ENCODE measurements around the gene WDR64. TPM values are rescaled to one million over a fixed set of nuclear protein-coding genes. Genes with fewer than 3 reads are reported as not detected.

The WDR64 gene
- total and polyA plus RNA-seq, 2 donors (not counting 3 experiments of a cell fraction or from before 2014, with no cell fraction given) = not detected

DNA sequence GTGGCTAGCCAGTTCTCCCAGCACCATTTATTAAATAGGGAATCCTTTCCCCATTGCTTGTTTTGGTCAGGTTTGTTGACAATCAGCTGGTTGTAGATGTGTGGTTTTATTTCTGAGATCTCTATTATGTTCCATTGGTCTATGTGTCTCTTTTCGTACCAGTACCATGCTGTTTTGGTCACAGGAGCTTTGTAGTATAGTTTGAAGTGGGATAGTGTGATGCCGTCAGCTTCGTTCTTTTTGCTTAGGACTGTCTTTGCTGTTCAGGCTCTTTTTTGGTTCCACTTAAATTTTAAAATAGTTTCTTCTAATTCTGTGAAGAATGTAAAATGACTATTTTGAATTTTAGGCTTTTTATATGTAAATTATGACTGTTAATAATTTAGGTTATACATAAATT, 68.9 kb downstream of the WDR64 start:
- no peak for TF ChIP-seq FOS (IDR thresholded peaks at IDR 0.05; ENCODE audit: borderline replicate concordance, insufficient read depth, low read length)
- TF ChIP-seq JUN (IDR thresholded peaks at IDR 0.05; ENCODE audit: borderline replicate concordance, insufficient read depth, insufficient read length, low read depth) = no peak
- TF ChIP-seq EZH2 (IDR thresholded peaks at IDR 0.05; ENCODE audit: borderline replicate concordance, low read depth, low read length, severe bottlenecking) = no peak
- no peak for TF ChIP-seq POLR2A (IDR thresholded peaks at IDR 0.05; ENCODE audit: low read depth, low read length)
- no peak for TF ChIP-seq MYC (IDR thresholded peaks at IDR 0.05; ENCODE audit: low read depth, low read length)
- TF ChIP-seq, protein P1, sequence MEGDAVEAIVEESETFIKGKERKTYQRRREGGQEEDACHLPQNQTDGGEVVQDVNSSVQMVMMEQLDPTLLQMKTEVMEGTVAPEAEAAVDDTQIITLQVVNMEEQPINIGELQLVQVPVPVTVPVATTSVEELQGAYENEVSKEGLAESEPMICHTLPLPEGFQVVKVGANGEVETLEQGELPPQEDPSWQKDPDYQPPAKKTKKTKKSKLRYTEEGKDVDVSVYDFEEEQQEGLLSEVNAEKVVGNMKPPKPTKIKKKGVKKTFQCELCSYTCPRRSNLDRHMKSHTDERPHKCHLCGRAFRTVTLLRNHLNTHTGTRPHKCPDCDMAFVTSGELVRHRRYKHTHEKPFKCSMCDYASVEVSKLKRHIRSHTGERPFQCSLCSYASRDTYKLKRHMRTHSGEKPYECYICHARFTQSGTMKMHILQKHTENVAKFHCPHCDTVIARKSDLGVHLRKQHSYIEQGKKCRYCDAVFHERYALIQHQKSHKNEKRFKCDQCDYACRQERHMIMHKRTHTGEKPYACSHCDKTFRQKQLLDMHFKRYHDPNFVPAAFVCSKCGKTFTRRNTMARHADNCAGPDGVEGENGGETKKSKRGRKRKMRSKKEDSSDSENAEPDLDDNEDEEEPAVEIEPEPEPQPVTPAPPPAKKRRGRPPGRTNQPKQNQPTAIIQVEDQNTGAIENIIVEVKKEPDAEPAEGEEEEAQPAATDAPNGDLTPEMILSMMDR (IDR thresholded peaks at IDR 0.05; ENCODE audit: extremely low read depth in 1 of 2, insufficient read depth in 1 of 2, low read depth in 1 of 2, low read length in 2 of 2) = no peak
- no peak for TF ChIP-seq GATA2 (IDR thresholded peaks at IDR 0.05; ENCODE audit: insufficient read depth, insufficient read length, low read depth, low read length)
- TF ChIP-seq, protein P2, sequence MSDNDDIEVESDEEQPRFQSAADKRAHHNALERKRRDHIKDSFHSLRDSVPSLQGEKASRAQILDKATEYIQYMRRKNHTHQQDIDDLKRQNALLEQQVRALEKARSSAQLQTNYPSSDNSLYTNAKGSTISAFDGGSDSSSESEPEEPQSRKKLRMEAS (IDR thresholded peaks at IDR 0.05; ENCODE audit: insufficient read depth, insufficient read length) = no peak
- TF ChIP-seq POLR2AphosphoS5 (IDR thresholded peaks at IDR 0.05; ENCODE audit: insufficient read depth, low read depth, low read length) = no peak
- H3K9ac ChIP-seq (replicated peaks; ENCODE audit: extremely low read depth, insufficient read depth, low read length) = no peak overlapping the region
- no peaks in the 10 kb centered on the region for H3K79me2 ChIP-seq (ENCODE audit: control insufficient read depth, insufficient read depth, low read length)
- CTCF ChIA-PET = no interaction called here
- H3K4me2 ChIP-seq (ENCODE audit: insufficient read depth, low read length) = no peak overlapping the region
- no peak overlapping the region for H3K4me3 ChIP-seq (replicated peaks in 1 of 3; ENCODE audit: insufficient read depth in 1 of 3, low read depth in 1 of 3, low read length in 3 of 3)
- no peaks in the 10 kb centered on the region for H3K9me3 ChIP-seq (replicated peaks; ENCODE audit: control insufficient read depth, insufficient read depth, low read length)
- H2AFZ ChIP-seq (ENCODE audit: low read depth, low read length) = no peak overlapping the region
- no peaks in the 10 kb centered on the region for H3K4me1 ChIP-seq (ENCODE audit: control insufficient read depth, extremely low read depth, insufficient read depth, low read length)
- intact Hi-C loops (cut with micrococcal nuclease) = no loop called here
- no peaks in the 10 kb centered on the region for H3K36me3 ChIP-seq (ENCODE audit: control insufficient read depth in 2 of 2, extremely low read depth in 1 of 2, insufficient read depth in 2 of 2, low read length in 2 of 2)
- POLR2A ChIA-PET = no interaction called here
- DNase-seq (ENCODE audit: low read depth, low spot score) (no peak), FAIRE-seq (no peak)
- no peak overlapping the region for H3K27ac ChIP-seq (ENCODE audit: insufficient read depth, low read depth, low read length)
- H3K27me3 ChIP-seq (ENCODE audit: control insufficient read depth in 2 of 2, insufficient read depth in 2 of 2, low read length in 2 of 2) = no peaks in the 10 kb centered on the region
- no peaks in the 10 kb centered on the region for H3K9me1 ChIP-seq (replicated peaks; ENCODE audit: control insufficient read depth, extremely low read depth, insufficient read depth, low read length)
- H4K20me1 ChIP-seq (replicated peaks; ENCODE audit: control insufficient read depth, extremely low read depth, insufficient read depth, low read length) = no peaks in the 10 kb centered on the region
- dilution Hi-C loops (cut with MboI; ENCODE audit: extremely low pct_ligation_motif_present, low sequenced_read_pairs) = no loop called here
- BruUV-seq (replicated peaks) = no TSS peak

All from endothelial cell of umbilical vein (primary cell).